ENCODE results near the gene MRTFB.

Gene MRTFB

DNA sequence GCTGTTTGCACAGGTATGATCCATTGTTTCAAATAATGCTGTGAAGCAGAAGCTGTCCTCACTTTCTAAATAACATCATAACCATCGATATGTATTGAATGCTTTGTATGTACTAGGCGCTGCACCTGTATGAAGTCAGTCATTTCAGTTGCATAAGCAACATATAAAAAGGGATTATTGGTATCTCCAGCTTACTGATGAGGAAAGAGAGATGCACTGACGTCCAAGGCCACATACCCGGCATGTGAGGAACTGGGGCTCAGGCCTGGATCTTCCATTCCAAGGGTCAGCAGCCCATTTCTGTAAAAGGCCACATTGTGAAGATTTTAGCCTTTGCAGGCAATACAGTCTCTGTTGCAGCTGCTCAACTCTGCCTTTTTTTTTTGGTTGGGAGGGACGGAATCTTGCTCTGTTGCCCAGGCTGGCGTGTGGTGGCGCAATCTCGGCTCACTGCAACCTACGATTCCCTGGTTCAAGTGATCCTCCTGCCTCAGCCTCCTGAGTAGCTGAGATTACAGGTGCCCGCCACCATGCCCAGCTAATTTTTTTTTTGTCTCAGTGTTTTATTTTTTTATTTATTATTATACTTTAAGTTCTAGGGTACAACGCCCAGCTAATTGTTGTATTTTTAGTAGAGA is 244.7 kb downstream of the MRTFB start:
- no peaks in the 10 kb centered on the region for H3K27me3 ChIP-seq (ENCODE audit: control insufficient read depth, insufficient read depth, low read length)
- no CpG with 5 or more reads among the region's 11 CpGs for WGBS (ENCODE audit: insufficient coverage, insufficient read length)
- no peaks in the 10 kb centered on the region for H3K4me1 ChIP-seq (ENCODE audit: control insufficient read depth, insufficient read depth, low read length)
- H3K36me3 ChIP-seq (ENCODE audit: control insufficient read depth, insufficient read depth, low read length): no peaks in the 10 kb centered on the region; the same call in 1 of the 2 replicates
- H3K27ac ChIP-seq (ENCODE audit: low read length): no peak overlapping the region
- DNase-seq (ENCODE audit: low read depth, low spot score): no peak
- no peaks in the 10 kb centered on the region for H3K9me3 ChIP-seq (ENCODE audit: control insufficient read depth, insufficient read depth, low read length)
- no peak overlapping the region for H3K4me3 ChIP-seq (ENCODE audit: low read length)
